Psoas muscle (tissue), 8 donors: ENCODE results near the gene SASH1. TPM values are rescaled to one million over a fixed set of nuclear protein-coding genes. Genes with fewer than 3 reads are reported as not detected.

Source experiments
- ATAC-seq, 4 donors: fragments of 200-7000 bp; cut with Tn5 transposase; one replicate each; pipeline ENCODE4 v1.9.1; 2020; ENCODE audit warnings: moderate library complexity in 3 of 4, mild to moderate bottlenecking in 2 of 4
- DNase-seq, 2 donors: peaks; one replicate each; pipeline ENCODE4 v3.0.0-alpha.2; 2020
- H3K27ac ChIP-seq: fragments of 200-600 bp; one replicate; pipeline ENCODE4 v1.8.0; 2022
- H3K27me3 ChIP-seq, 3 donors: fragments of 200-600 bp in 1 of 3; one replicate each; pipeline versions ENCODE4 v1.6.1 to v1.8.0; 2013 to 2022; ENCODE audit warnings: low read length in 2 of 3, mild to moderate bottlenecking in 2 of 3, moderate library complexity in 1 of 3; ENCODE audit not compliant: insufficient read depth in 3 of 3
- H3K36me3 ChIP-seq, 2 donors: fragments of 200-600 bp in 1 of 2; one replicate each; pipeline versions ENCODE4 v1.6.1 to v1.8.0; 2013 to 2022; ENCODE audit warnings: low read depth in 1 of 2, mild to moderate bottlenecking in 1 of 2, moderate library complexity in 1 of 2; ENCODE audit not compliant: insufficient read depth in 1 of 2
- H3K4me1 ChIP-seq: fragments of 200-600 bp; one replicate; pipeline ENCODE4 v1.8.0; 2022
- H3K4me3 ChIP-seq: fragments of 200-600 bp; one replicate; pipeline ENCODE4 v1.8.0; 2022; ENCODE audit warnings: mild to moderate bottlenecking
- H3K9me3 ChIP-seq: fragments of 200-600 bp; one replicate; pipeline ENCODE4 v1.8.0; 2022
- WGBS, 3 donors: extraction: QIAGEN DNeasy Blood & Tissue Kit; methylation state at CpG; one replicate each; pipeline versions ENCODE4 v1.1.6 to v1.1.7; 2013; 5-methylcytosine and 5-hydroxymethylcytosine counted together
- intact Hi-C, 2 donors: fragments of 100-400 bp; cut with DNase I; formaldehyde crosslinking; loops; one replicate each; pipeline versions ENCODE4 v1.11.0 to v1.14.2; 2022
- polyA plus RNA-seq, 3 donors: library from polyadenylated mRNA; stranded (reverse); fragments of 200-250 nt; gene quantifications; one replicate each; pipeline ENCODE4 v1.2.3, GENCODE V29; 2013
- total RNA-seq, 4 donors: library from RNA; stranded (reverse); fragmentation: NEBNext Ultra II Directional in 2 of 4; extraction: Animal tissue kit (Norgen Biotek cat#: 25700) in 2 of 4; gene quantifications; one replicate each; pipeline versions ENCODE4 v1.2.1 to v1.2.4, GENCODE V29; 2021 to 2023
- TF ChIP-seq, protein P1 (sequence below): fragments of 200-600 bp; IDR thresholded peaks from one replicate; pipeline ENCODE4 v1.8.0; 2022; ENCODE audit warnings: antibody characterized with exemption
- donor health status: healthy with polysubstance abuse.
- donor health status: DM: no; HTN: no; CAD: no; lungs with moderate emphysema.
- donor health status: Bipolar disorder and iron deficiency.
- donor health status: healthy.
- donor health status: DM: yes; HTN: yes; CAD: no.
- donor health status: DM: no; HTN: no; CAD: no.
- donor health status: DM: no; HTN: no; CAD: no.
- donor health status: DM: yes; HTN: yes; CAD: no.

The SASH1 gene
- total and polyA plus RNA-seq, 7 donors = 5.0 to 26.1 (median 13.0) TPM

GRCh38 chr6:148545901-148546300, 203.3 kb downstream of the SASH1 start:
- intact Hi-C loops = no loop called here
- DNase-seq (no peak), ATAC-seq (no peak)
- Histone ChIP-seq H3K9me3 (no peaks in the 10 kb centered on the region), H3K27me3 (no peaks in the 10 kb centered on the region), H3K36me3 (peaks cover under 1 to 66% of the 10 kb centered on the region in 2 donors), H3K4me1 (no peaks in the 10 kb centered on the region), H3K4me3 (no peak overlapping the region), H3K27ac (no peak overlapping the region)
- TF ChIP-seq, protein P1, sequence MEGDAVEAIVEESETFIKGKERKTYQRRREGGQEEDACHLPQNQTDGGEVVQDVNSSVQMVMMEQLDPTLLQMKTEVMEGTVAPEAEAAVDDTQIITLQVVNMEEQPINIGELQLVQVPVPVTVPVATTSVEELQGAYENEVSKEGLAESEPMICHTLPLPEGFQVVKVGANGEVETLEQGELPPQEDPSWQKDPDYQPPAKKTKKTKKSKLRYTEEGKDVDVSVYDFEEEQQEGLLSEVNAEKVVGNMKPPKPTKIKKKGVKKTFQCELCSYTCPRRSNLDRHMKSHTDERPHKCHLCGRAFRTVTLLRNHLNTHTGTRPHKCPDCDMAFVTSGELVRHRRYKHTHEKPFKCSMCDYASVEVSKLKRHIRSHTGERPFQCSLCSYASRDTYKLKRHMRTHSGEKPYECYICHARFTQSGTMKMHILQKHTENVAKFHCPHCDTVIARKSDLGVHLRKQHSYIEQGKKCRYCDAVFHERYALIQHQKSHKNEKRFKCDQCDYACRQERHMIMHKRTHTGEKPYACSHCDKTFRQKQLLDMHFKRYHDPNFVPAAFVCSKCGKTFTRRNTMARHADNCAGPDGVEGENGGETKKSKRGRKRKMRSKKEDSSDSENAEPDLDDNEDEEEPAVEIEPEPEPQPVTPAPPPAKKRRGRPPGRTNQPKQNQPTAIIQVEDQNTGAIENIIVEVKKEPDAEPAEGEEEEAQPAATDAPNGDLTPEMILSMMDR = no peak
- WGBS, 3 donors = 94 to 97% (median 94%) methylated on average over 14 of the region's 14 CpGs

DNA sequence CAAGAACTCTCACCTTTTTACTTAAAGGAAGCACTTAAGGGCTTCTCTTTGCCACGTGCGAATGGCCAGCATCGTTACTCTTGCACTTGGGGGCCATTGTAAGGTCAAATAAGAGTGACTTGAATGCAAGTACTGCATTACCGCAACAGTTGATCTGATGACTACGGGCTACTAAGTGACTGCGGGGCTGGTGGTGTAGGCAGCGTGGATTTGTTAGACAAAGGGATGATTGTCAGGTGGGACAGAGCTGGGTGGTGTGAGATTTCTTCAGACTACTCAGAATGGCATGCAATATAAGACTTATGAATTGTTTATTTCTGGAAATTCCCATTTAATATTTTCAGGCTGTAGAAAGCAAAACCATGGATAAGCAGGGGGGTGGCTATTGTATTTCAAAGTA, 204.5 kb downstream of the SASH1 start:
- intact Hi-C loops = no loop called here
- 84 to 93% (median 92%) methylated on average over 7 of the region's 7 CpGs for WGBS, 3 donors
- no peak overlapping the region for H3K4me3 ChIP-seq
- H3K27ac ChIP-seq = no peak overlapping the region
- TF ChIP-seq, protein P1 = no peak
- H3K9me3 ChIP-seq = no peaks in the 10 kb centered on the region
- H3K27me3 ChIP-seq = no peaks in the 10 kb centered on the region
- H3K36me3 ChIP-seq = peaks cover 0 to 54% of the 10 kb centered on the region in 2 donors
- DNase-seq = no peak
- no peak for ATAC-seq
- no peaks in the 10 kb centered on the region for H3K4me1 ChIP-seq

- TF ChIP-seq, protein P1 = no peak
- H3K27ac ChIP-seq = no peak overlapping the region
- WGBS, 3 donors = 73 to 76% (median 76%) methylated on average over 22 of the region's 22 CpGs
- no peaks in the 10 kb centered on the region for H3K27me3 ChIP-seq
- no peak overlapping the region for H3K4me3 ChIP-seq
- no peaks in the 10 kb centered on the region for H3K9me3 ChIP-seq
- ATAC-seq = peak in 2 of 4 donors; percentile 27 to 29
- no peak for DNase-seq
- intact Hi-C loops = no loop called here
- peaks cover 0 to 44% of the 10 kb centered on the region in 2 donors for H3K36me3 ChIP-seq
- H3K4me1 ChIP-seq = no peaks in the 10 kb centered on the region
Observed at GRCh38 chr6:148548065-148548748, 205.6 kb downstream of the SASH1 start.

- H3K9me3 ChIP-seq = no peaks in the 10 kb centered on the region
- no peaks in the 10 kb centered on the region for H3K4me1 ChIP-seq
- intact Hi-C loops = no loop called here
- H3K36me3 ChIP-seq = peaks cover 0 to 40% of the 10 kb centered on the region in 2 donors
- ATAC-seq (no peak), DNase-seq (no peak)
- TF ChIP-seq, protein P1 = no peak
- no peak overlapping the region for H3K4me3 ChIP-seq
- H3K27ac ChIP-seq = no peak overlapping the region
- no peaks in the 10 kb centered on the region for H3K27me3 ChIP-seq
- WGBS, 3 donors = 63 to 77% (median 69%) methylated on average over 4 of the region's 4 CpGs
Observed at GRCh38 chr6:148548749-148549140, 206.1 kb downstream of the SASH1 start.

- Histone ChIP-seq H3K36me3 (peaks cover 0 to 24% of the 10 kb centered on the region in 2 donors), H3K9me3 (no peaks in the 10 kb centered on the region), H3K27me3 (no peaks in the 10 kb centered on the region), H3K27ac (no peak overlapping the region), H3K4me3 (no peak overlapping the region), H3K4me1 (no peaks in the 10 kb centered on the region)
- WGBS, 3 donors = 55 to 68% (median 59%) methylated on average over 7 of the region's 7 CpGs
- TF ChIP-seq, protein P1 = no peak
- DNase-seq = no peak
- intact Hi-C loops = no loop called here
- ATAC-seq = no peak
Observed at GRCh38 chr6:148550569-148550968, 207.9 kb downstream of the SASH1 start.
